Bronchial epithelial cell (primary cell): ENCODE measurements around the gene L1CAM. TPM values are rescaled to one million over a fixed set of nuclear protein-coding genes. Genes with fewer than 3 reads are reported as not detected.

Experiments
- DNase-seq: peaks from one replicate; pipeline ENCODE4 v3.0.0-alpha.2; 2010; ENCODE audit warnings: low read depth
- FAIRE-seq: peaks from 2 replicates; lab custom pipeline; 2011; peaks lifted over from hg19 to GRCh38; lab: Jason Lieb, UNC
- H3K27me3 ChIP-seq: 2 replicates; pipeline ENCODE4 v1.5.1; 2011; ENCODE audit warnings: low read length; ENCODE audit not compliant: control insufficient read depth, insufficient read depth
- H3K36me3 ChIP-seq: 2 replicates; pipeline ENCODE4 v1.5.1; 2011; ENCODE audit warnings: low read length; ENCODE audit not compliant: control insufficient read depth, insufficient read depth
- H3K4me3 ChIP-seq: 2 replicates; pipeline ENCODE4 v1.5.1; 2011; ENCODE audit warnings: mild to moderate bottlenecking, low read depth, low read length, control low read depth
- CTCF ChIP-seq: IDR thresholded peaks from 2 replicates; pipeline ENCODE4 v1.5.1; 2011; ENCODE audit warnings: mild to moderate bottlenecking, moderate library complexity, low read length, control low read depth, inconsistent platforms; ENCODE audit not compliant: insufficient read depth, severe bottlenecking
- total RNA-seq: library from RNA; depleted of rRNA; stranded (reverse); fragments of >200 nt; gene quantifications from 2 replicates; pipeline ENCODE4 v1.2.1, GENCODE V29; 2014

Gene L1CAM
- total RNA-seq, 1 donor from 2014 or later, result 0.26 TPM

- DNase-seq (no peak), FAIRE-seq (no peak)
- Histone ChIP-seq H3K4me3 (no peak overlapping the region), H3K36me3 (no peaks in the 10 kb centered on the region), H3K27me3 (peaks cover 1% of the 10 kb centered on the region)
- TF ChIP-seq CTCF, result no peak
Observed at GRCh38 chrX:153879741-153880439, 6.1 kb downstream of the L1CAM start.

- TF ChIP-seq CTCF, result no peak
- Histone ChIP-seq H3K27me3 (no peaks in the 10 kb centered on the region), H3K36me3 (no peaks in the 10 kb centered on the region), H3K4me3 (no peak overlapping the region)
- DNase-seq (no peak), FAIRE-seq (no peak)
Observed at GRCh38 chrX:153878969-153879653, 6.9 kb downstream of the L1CAM start.

GRCh38 chrX:153878345-153878744, 7.6 kb downstream of the L1CAM start:
- FAIRE-seq, result no peak
- TF ChIP-seq CTCF, result no peak
- Histone ChIP-seq H3K36me3 (no peaks in the 10 kb centered on the region), H3K4me3 (no peak overlapping the region), H3K27me3 (no peaks in the 10 kb centered on the region)
- no peak for DNase-seq

GRCh38 chrX:153877571-153878261, 8.3 kb downstream of the L1CAM start:
- Histone ChIP-seq H3K4me3 (no peak overlapping the region), H3K27me3 (no peaks in the 10 kb centered on the region), H3K36me3 (no peaks in the 10 kb centered on the region)
- no peak for TF ChIP-seq CTCF
- FAIRE-seq (no peak), DNase-seq (no peak)

- no peak for TF ChIP-seq CTCF
- H3K4me3 ChIP-seq, result no peak overlapping the region
- no peaks in the 10 kb centered on the region for H3K36me3 ChIP-seq
- H3K27me3 ChIP-seq, result no peaks in the 10 kb centered on the region
- no peak for DNase-seq
- FAIRE-seq, result peak; percentile 7
Observed at GRCh38 chrX:153876112-153876491, 9.9 kb downstream of the L1CAM start.
